ENCODE data around the gene DSTYK. TPM values are rescaled to one million over a fixed set of nuclear protein-coding genes. Genes with fewer than 3 reads are reported as not detected.
"Not testable (repeated sequence)": the region's sequence is repeated elsewhere in the genome, so short reads cannot be mapped to it uniquely, and the experiment has no call there.

DSTYK gene
- total RNA-seq, 1 experiment from 2014 or later, result 31.1 TPM

GRCh38 chr1:205155665-205156377, 55.7 kb downstream of the DSTYK start:
- DNase-seq (ENCODE audit: low read depth, low spot score), result not testable (repeated sequence)

GRCh38 chr1:205152505-205152904, 59.0 kb downstream of the DSTYK start:
- no peak for DNase-seq (ENCODE audit: low read depth, low spot score)
- in situ Hi-C loops (cut with HindIII; ENCODE audit: low pct_unique_long_range_greater_than_20kb, low sequenced_read_pairs), result no loop called here

More at GRCh38 chr1:205155665-205156377, 55.7 kb downstream of the DSTYK start:
- in situ Hi-C loops (cut with HindIII; ENCODE audit: low pct_unique_long_range_greater_than_20kb, low sequenced_read_pairs), result not testable (repeated sequence)

DNA sequence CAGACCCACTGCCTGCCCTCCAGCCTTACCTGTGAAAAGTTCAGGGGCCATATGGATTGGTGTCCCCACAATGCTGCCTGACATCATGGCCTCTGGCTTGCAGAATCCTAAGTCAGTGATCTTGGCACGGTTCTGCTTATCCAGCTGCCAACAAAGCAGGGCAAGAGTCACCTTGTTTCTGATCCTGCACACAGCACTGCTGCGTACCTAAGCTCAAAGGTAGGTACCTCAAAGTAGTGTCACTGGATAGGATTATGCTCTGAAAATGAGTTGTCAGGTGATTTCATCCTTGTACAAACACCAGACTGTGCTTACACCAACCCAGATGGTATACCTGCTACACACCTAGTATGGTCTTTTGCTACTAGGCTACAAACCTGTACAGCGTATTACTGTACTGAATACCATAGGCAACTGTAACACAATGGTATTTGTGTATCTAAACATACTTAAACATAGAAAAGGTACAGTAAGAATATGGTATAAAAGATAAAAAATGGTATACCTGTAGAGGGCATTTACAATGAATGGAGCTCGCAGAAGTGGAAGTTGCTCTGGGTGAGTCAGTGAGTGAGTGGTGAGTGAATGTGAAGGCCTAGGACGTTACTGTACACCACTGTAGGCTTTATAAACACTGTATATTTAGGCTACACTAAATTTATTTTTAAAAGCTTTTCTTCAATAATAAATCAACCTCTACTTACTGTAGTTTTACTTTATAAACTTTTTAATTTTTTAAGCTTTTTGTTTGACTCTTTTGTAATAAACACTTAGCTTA, 60.7 kb downstream of the DSTYK start:
- in situ Hi-C loops (cut with HindIII; ENCODE audit: low pct_unique_long_range_greater_than_20kb, low sequenced_read_pairs), result no loop called here
- DNase-seq (ENCODE audit: low read depth, low spot score), result no peak

GRCh38 chr1:205147191-205147835, 64.2 kb downstream of the DSTYK start:
- DNase-seq (ENCODE audit: low read depth, low spot score), result no peak
- in situ Hi-C loops (cut with HindIII; ENCODE audit: low pct_unique_long_range_greater_than_20kb, low sequenced_read_pairs), result no loop called here

DNA sequence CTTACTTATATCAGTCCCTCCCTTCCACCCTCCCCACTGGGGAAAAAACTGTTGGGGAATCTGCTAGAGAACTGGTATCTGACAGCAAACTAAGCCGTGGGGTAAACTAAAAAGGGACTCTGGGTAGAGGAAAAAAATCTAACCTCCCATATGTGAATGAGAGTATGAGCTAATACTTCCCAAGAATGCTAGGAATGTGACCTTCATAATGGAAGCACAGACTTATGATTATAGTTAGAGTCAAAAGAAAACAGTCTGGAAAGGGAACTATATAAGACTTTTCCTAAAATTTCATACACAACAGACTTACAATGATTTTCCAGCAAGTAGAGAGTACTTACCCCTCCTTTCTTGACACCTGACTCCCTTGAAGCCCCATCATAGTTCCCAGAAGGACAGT, 66.8 kb downstream of the DSTYK start:
- DNase-seq (ENCODE audit: low read depth, low spot score), result peak; percentile 31
- in situ Hi-C loops (cut with HindIII; ENCODE audit: low pct_unique_long_range_greater_than_20kb, low sequenced_read_pairs), result no loop called here

GRCh38 chr1:205144046-205144720, 67.3 kb downstream of the DSTYK start:
- in situ Hi-C loops (cut with HindIII; ENCODE audit: low pct_unique_long_range_greater_than_20kb, low sequenced_read_pairs), result no loop called here

DNA sequence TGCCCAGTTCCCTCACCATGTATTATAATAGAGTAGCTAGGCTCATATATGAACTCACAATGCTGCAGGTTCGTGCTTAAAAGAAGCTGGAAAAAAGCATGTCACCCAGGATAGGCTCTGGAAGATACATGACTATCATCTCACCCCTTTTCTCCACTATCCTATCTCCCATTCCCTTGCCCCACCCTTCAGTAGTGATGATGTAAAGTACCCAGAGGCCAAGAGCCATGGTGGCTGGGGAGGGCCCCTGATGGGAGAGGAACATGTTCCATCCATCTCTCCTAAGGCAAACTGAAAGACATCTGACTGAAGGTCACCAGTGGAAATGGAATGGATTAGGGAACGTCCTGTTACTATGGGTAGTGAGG, 69.4 kb downstream of the DSTYK start:
- peak; percentile 13 for DNase-seq (ENCODE audit: low read depth, low spot score)
- in situ Hi-C loops (cut with HindIII; ENCODE audit: low pct_unique_long_range_greater_than_20kb, low sequenced_read_pairs), result no loop called here

More at GRCh38 chr1:205144046-205144720, 67.3 kb downstream of the DSTYK start:
- no peak for DNase-seq (ENCODE audit: low read depth, low spot score)

- peak; percentile 90 for DNase-seq (ENCODE audit: low read depth, low spot score)
- in situ Hi-C loops (cut with HindIII; ENCODE audit: low pct_unique_long_range_greater_than_20kb, low sequenced_read_pairs), result no loop called here
Measured at GRCh38 chr1:205141236-205142101, 70.0 kb downstream of the DSTYK start.

GRCh38 chr1:205140113-205140512, 71.4 kb downstream of the DSTYK start:
- DNase-seq (ENCODE audit: low read depth, low spot score), result no peak
- in situ Hi-C loops (cut with HindIII; ENCODE audit: low pct_unique_long_range_greater_than_20kb, low sequenced_read_pairs), result no loop called here

DNA sequence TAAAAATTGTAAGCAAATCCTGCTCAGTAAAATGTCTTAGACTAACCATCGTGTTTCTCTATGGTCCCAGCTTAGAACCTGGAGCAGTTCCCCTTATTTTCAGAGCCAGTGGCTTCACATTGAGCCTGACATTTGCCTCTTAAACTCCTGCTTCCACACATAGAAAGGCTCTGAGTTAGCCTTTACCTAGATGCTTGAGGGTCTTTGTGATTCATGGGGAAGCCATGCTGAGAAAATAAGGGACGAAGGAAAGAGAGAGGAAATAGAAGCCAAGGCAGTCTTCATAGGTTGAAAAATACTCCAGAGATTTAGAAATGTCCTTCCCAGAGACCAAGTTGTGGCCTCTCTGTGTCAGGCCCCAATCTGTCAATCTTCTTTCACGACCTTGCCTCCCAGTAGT, 73.6 kb downstream of the DSTYK start:
- in situ Hi-C loops (cut with HindIII; ENCODE audit: low pct_unique_long_range_greater_than_20kb, low sequenced_read_pairs), result no loop called here

DNA sequence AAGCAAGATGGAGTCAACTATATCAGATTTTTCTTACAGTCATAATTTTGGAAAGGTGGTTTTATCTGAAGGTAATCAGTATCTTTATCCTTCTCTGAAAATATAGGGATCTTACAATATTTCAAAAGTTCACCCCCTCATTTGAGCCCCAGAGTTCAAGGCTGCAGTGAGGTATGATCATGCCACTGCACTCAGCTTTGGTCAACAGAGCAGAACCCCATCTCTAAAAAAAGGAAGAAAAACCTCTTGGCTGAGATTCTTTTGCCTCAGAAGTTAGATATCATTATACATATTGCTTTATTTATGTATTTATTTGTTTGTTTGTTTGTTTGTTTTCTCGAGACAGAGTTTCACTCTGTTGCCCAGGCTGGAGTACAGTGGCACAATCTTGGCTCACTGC, 78.2 kb downstream of the DSTYK start:
- in situ Hi-C loops (cut with HindIII; ENCODE audit: low pct_unique_long_range_greater_than_20kb, low sequenced_read_pairs), result no loop called here
- DNase-seq (ENCODE audit: low read depth, low spot score), result no peak

More for the DNA sequence above, 73.6 kb downstream of the DSTYK start:
- no peak for DNase-seq (ENCODE audit: low read depth, low spot score)

DNA sequence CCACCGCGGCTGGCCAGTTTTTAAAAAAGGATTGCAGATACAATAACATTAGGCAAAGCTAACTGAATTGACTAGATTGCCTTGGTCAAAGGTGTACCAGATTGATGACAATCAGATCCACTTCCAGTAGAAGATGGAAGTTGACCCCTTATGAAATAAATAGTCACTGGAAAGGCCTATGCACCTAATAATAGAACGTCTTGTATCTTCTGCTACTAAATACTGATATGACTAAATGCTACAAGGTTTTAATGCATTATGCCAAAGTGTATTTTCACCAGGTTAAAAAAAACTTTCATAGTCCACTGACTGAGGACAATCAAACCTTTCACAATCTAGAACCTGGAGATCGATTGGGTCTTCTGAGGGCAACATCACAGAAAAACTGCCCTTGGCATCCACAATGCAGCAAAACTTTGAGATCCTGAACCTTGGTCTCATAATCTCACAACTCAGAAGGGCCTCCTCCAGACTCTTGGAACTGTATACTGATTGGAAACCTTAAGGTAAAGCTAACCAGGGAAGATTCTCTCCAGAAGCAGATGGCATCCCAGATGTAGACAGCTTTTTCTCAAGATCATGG, 82.0 kb downstream of the DSTYK start:
- DNase-seq (ENCODE audit: low read depth, low spot score), result no peak
- in situ Hi-C loops (cut with HindIII; ENCODE audit: low pct_unique_long_range_greater_than_20kb, low sequenced_read_pairs), result no loop called here

GRCh38 chr1:205128050-205128449, 83.5 kb downstream of the DSTYK start:
- no peak for DNase-seq (ENCODE audit: low read depth, low spot score)
- in situ Hi-C loops (cut with HindIII; ENCODE audit: low pct_unique_long_range_greater_than_20kb, low sequenced_read_pairs), result no loop called here

GRCh38 chr1:205127646-205128045, 83.9 kb downstream of the DSTYK start:
- DNase-seq (ENCODE audit: low read depth, low spot score), result no peak
- in situ Hi-C loops (cut with HindIII; ENCODE audit: low pct_unique_long_range_greater_than_20kb, low sequenced_read_pairs), result no loop called here

- in situ Hi-C loops (cut with HindIII; ENCODE audit: low pct_unique_long_range_greater_than_20kb, low sequenced_read_pairs), result no loop called here
- DNase-seq (ENCODE audit: low read depth, low spot score), result no peak
Measured at GRCh38 chr1:205124726-205125125, 86.8 kb downstream of the DSTYK start.

- in situ Hi-C loops (cut with HindIII; ENCODE audit: low pct_unique_long_range_greater_than_20kb, low sequenced_read_pairs), result no loop called here
- no peak for DNase-seq (ENCODE audit: low read depth, low spot score)
Measured at GRCh38 chr1:205122489-205122882, 89.0 kb downstream of the DSTYK start.

Measured in SK-MEL-5 (cell line).